HepG2 (cell line): ENCODE measurements around the gene C1orf141. TPM values are rescaled to one million over a fixed set of nuclear protein-coding genes. Genes with fewer than 3 reads are reported as not detected.

Experiments
- AHDC1 ChIP-seq: sonication (generic); formaldehyde crosslinking; IDR thresholded peaks from 2 replicates; pipeline ENCODE4 v1.5.1; 2020; ENCODE audit warnings: mild to moderate bottlenecking, missing genetic modification reagents, borderline replicate concordance
- ARNT2 ChIP-seq: sonication (generic); formaldehyde crosslinking; IDR thresholded peaks from 2 replicates; pipeline ENCODE4 v1.8.0; 2022; ENCODE audit warnings: mild to moderate bottlenecking, low read depth, missing genetic modification reagents, moderate library complexity
- CREM ChIP-seq, 2 experiments: sonication (generic) in 1 of 2; formaldehyde crosslinking in 1 of 2; IDR thresholded peaks; 2 replicates each; pipeline versions ENCODE4 v1.4.0 to v1.6.1; 2016 to 2020; ENCODE audit warnings: antibody characterized with exemption in 1 of 2, mild to moderate bottlenecking in 1 of 2, missing genetic modification reagents in 1 of 2
- FOXK1 ChIP-seq: sonication (generic); formaldehyde crosslinking; IDR thresholded peaks from 2 replicates; pipeline ENCODE4 v1.4.0; 2020; ENCODE audit warnings: low read depth, missing genetic modification reagents, borderline replicate concordance
- KDM5B ChIP-seq: sonication (generic); formaldehyde crosslinking; IDR thresholded peaks from 2 replicates; pipeline ENCODE4 v1.4.0; 2020; ENCODE audit warnings: missing genetic modification reagents, mild to moderate bottlenecking, borderline replicate concordance
- MAFK ChIP-seq, 2 experiments: IDR thresholded peaks in 1 of 2; conservative IDR thresholded peaks in 1 of 2; 2 replicates each; pipeline ENCODE4 v1.6.1; 2011; ENCODE audit warnings: improper control_type of control experiment in 2 of 2, low read length in 2 of 2
- MED8 ChIP-seq: sonication (generic); formaldehyde crosslinking; IDR thresholded peaks from 2 replicates; pipeline ENCODE4 v1.8.1; 2023; ENCODE audit warnings: mild to moderate bottlenecking, missing genetic modification reagents; ENCODE audit not compliant: insufficient replicate concordance
- PAXIP1 ChIP-seq: sonication (generic); formaldehyde crosslinking; conservative IDR thresholded peaks from 2 replicates; pipeline ENCODE4 v1.4.0; 2020; ENCODE audit warnings: mild to moderate bottlenecking, missing genetic modification reagents, moderate library complexity
- RBM22 ChIP-seq: fragments of 200-400 bp; formaldehyde crosslinking; optimal IDR thresholded peaks from 2 replicates; pipeline ENCODE3; 2017; ENCODE audit warnings: mild to moderate bottlenecking, low read length, moderate library complexity
- SIX4 ChIP-seq: sonication (generic); formaldehyde crosslinking; IDR thresholded peaks from 2 replicates; pipeline ENCODE4 v1.4.0; 2020; ENCODE audit warnings: missing genetic modification reagents
- SMYD3 ChIP-seq: sonication (generic); formaldehyde crosslinking; IDR thresholded peaks from 2 replicates; pipeline ENCODE4 v1.8.1; 2023; ENCODE audit warnings: mild to moderate bottlenecking, missing genetic modification reagents
- TP53 ChIP-seq: sonication (generic); formaldehyde crosslinking; conservative IDR thresholded peaks from 2 replicates; pipeline ENCODE4 v1.4.0; 2020; ENCODE audit warnings: missing genetic modification reagents
- ZFAT ChIP-seq: sonication (generic); formaldehyde crosslinking; conservative IDR thresholded peaks from 2 replicates; pipeline ENCODE4 v1.8.1; 2023; ENCODE audit warnings: missing genetic modification reagents, inconsistent platforms
- ZNF343 ChIP-seq: sonication (generic); formaldehyde crosslinking; IDR thresholded peaks from 2 replicates; pipeline ENCODE4 v1.4.0; 2020; ENCODE audit warnings: mild to moderate bottlenecking, missing genetic modification reagents
- ZNF432 ChIP-seq: sonication (generic); formaldehyde crosslinking; IDR thresholded peaks from 2 replicates; pipeline ENCODE4 v1.5.0; 2020; ENCODE audit warnings: missing genetic modification reagents, mild to moderate bottlenecking, borderline replicate concordance
- ZNF549 ChIP-seq: sonication (generic); formaldehyde crosslinking; IDR thresholded peaks from 2 replicates; pipeline ENCODE4 v1.5.0; 2020; ENCODE audit warnings: missing genetic modification reagents
- ZNF800 ChIP-seq: sonication (generic); formaldehyde crosslinking; IDR thresholded peaks from 2 replicates; pipeline ENCODE4 v1.4.0; 2020; ENCODE audit warnings: missing genetic modification reagents
- ZSCAN30 ChIP-seq: sonication (generic); formaldehyde crosslinking; IDR thresholded peaks from 2 replicates; pipeline ENCODE4 v1.5.0; 2020; ENCODE audit warnings: mild to moderate bottlenecking, missing genetic modification reagents
- polyA plus RNA-seq, 8 experiments: library from polyadenylated mRNA; depleted of rRNA in 3 of 8; stranded (reverse) in 7 of 8; unstranded in 1 of 8; fragments of >200 nt; fragmentation: Illumina TruSeq in 4 of 8; extraction: Trizol in 4 of 8; gene quantifications; 2 replicates each; pipeline versions ENCODE4 v1.2.1 to v1.2.3, GENCODE V29; 2011 to 2016; ENCODE audit warnings: low read depth in 4 of 8, missing spikeins in 1 of 8, mixed read lengths in 1 of 8; ENCODE audit not compliant: insufficient read depth in 1 of 8
- total RNA-seq, 5 experiments: library from RNA; depleted of rRNA; stranded (reverse); fragments of >200 nt; fragmentation: Illumina TruSeq; extraction: Trizol; gene quantifications; 2 replicates each; pipeline ENCODE4 v1.2.3, GENCODE V29; 2016; ENCODE audit warnings: low read depth in 1 of 5

The C1orf141 gene
- total and polyA plus RNA-seq, 2 of the 13 experiments (the other 11 are each of a cell fraction or from before 2014, with no cell fraction given), result not detected

- no peak for TF ChIP-seq ZNF800 (CRISPR knock-in tag)
- TF ChIP-seq ZNF432, result no peak
- no peak for TF ChIP-seq MAFK (conservative IDR thresholded peaks at IDR 0.05 in 1 of 2, IDR thresholded peaks at IDR 0.05 in 1 of 2; ENCODE audit: low read length in 2 of 2)
- no peak for TF ChIP-seq SIX4 (CRISPR knock-in tag)
- no peak for TF ChIP-seq SMYD3 (CRISPR knock-in tag)
- no peak for TF ChIP-seq ZSCAN30 (CRISPR knock-in tag)
- 0 out of 2 replicates have a peak, but pooled peaks have one; percentile 8 for TF ChIP-seq ARNT2 (CRISPR knock-in tag)
- TF ChIP-seq TP53 (CRISPR knock-in tag), result no peak
- TF ChIP-seq RBM22, result no peak
- TF ChIP-seq KDM5B, result no peak
- no peak for TF ChIP-seq MED8 (CRISPR knock-in tag)
- TF ChIP-seq PAXIP1 (CRISPR knock-in tag), result no peak
- TF ChIP-seq ZNF343 (CRISPR knock-in tag), result no peak
- no peak for TF ChIP-seq ZFAT (CRISPR knock-in tag)
- TF ChIP-seq AHDC1, result no peak
- TF ChIP-seq ZNF549 (CRISPR knock-in tag), result no peak
- TF ChIP-seq CREM (IDR thresholded peaks at IDR 0.05), result no peak
- TF ChIP-seq CREM (CRISPR knock-in tag; IDR thresholded peaks at IDR 0.05), result no peak
- peak; percentile 55; the same call in 1 of the 2 replicates for TF ChIP-seq FOXK1 (CRISPR knock-in tag)
Observed at GRCh38 chr1:67052741-67053534, 81.8 kb downstream of the C1orf141 start (continued).
